ENCODE data around the gene GPR101. TPM values are rescaled to one million over a fixed set of nuclear protein-coding genes. Genes with fewer than 3 reads are reported as not detected.

Gene GPR101, protein sequence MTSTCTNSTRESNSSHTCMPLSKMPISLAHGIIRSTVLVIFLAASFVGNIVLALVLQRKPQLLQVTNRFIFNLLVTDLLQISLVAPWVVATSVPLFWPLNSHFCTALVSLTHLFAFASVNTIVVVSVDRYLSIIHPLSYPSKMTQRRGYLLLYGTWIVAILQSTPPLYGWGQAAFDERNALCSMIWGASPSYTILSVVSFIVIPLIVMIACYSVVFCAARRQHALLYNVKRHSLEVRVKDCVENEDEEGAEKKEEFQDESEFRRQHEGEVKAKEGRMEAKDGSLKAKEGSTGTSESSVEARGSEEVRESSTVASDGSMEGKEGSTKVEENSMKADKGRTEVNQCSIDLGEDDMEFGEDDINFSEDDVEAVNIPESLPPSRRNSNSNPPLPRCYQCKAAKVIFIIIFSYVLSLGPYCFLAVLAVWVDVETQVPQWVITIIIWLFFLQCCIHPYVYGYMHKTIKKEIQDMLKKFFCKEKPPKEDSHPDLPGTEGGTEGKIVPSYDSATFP
- total RNA-seq (2022; extraction: Qiagen RNA extraction; ENCODE audit: low read depth): not detected in 5 replicates

DNA sequence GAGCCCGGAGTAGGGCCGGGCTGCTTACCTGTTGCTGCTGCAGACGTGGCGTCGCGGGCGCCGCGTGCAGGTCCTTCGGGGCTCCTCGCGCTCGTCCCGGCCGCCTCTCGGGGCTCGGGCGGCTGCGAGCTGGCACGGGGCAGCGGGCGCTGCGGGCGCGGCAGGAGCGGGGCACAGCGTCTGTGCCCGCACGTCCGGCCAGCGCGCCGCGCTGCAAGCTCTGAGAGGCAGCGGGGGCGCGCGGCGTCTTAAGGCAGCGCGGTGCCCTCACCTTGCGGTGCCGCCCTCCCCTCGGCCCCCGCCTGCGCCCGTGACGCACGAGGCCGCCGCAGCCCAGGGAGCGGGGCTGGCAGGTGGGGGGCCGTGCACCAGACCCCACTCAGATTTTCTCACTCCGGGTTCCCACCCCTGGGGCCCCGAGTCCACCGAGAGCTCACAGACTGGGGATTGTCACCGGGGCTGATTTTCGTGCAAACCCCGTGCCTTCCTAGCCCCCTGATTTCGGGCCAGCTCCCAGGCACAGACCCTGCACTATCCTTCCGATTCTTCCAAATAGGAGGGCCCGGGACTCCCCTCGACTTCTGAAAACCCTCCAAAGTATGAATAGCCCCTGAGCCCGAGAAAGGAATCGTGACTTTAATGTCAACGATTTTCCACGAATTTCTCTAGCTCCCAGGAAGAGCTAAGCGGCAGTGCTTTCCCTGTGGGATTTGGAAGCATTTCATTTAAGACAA, at the start of gene GPR101:
Gene GPR101, minus strand, starts transcription at position 222 of the 734 bp plus-strand sequence. CDS start 2,321 bp downstream, outside the sequence.

Other genes starting within 250 kb of the GPR101 start
- 227 to 291 TPM (median 232 TPM) in 5 replicates for gene RBMX, start 153.3 kb downstream of the GPR101 start, total RNA-seq (2022; extraction: Qiagen RNA extraction; ENCODE audit: low read depth)

All from A549 treated with CpdA at 1 μM for 4 hours (cell line).